GM19372 (cell line): Measurements from ENCODE around the gene HIF1AN.

Experiments used
- ATAC-seq: cut with Tn5 transposase; IDR thresholded peaks from one replicate; pipeline ENCODE4 v1.9.1; 2021; ENCODE audit warnings: mild to moderate bottlenecking, low read depth, moderate library complexity; ENCODE audit not compliant: unreplicated experiment

The HIF1AN gene

GRCh38 chr10:100535715-100536353 lies at the start of gene HIF1AN:
Gene HIF1AN, plus strand, starts transcription at chr10:100535943. Its CDS starts 16 bp downstream, at chr10:100535959.
- peak; percentile 96 for ATAC-seq

- no peak for ATAC-seq
Measured at GRCh38 chr10:100487529-100487928, 48.2 kb upstream of the HIF1AN start.

- no peak for ATAC-seq
Measured at GRCh38 chr10:100489396-100489795, 46.3 kb upstream of the HIF1AN start.

- ATAC-seq = no peak
Measured at GRCh38 chr10:100490531-100490930, 45.2 kb upstream of the HIF1AN start.

GRCh38 chr10:100496567-100496966 lies 39.2 kb upstream of the HIF1AN start:
- no peak for ATAC-seq

- ATAC-seq = no peak
Measured at GRCh38 chr10:100498059-100498458, 37.7 kb upstream of the HIF1AN start.

GRCh38 chr10:100501423-100501822 lies 34.3 kb upstream of the HIF1AN start:
- no peak for ATAC-seq

GRCh38 chr10:100502926-100503494 lies 32.7 kb upstream of the HIF1AN start:
- ATAC-seq = no peak

- no peak for ATAC-seq
Measured at GRCh38 chr10:100504096-100504495, 31.6 kb upstream of the HIF1AN start.

- ATAC-seq = no peak
Measured at GRCh38 chr10:100505164-100505563, 30.6 kb upstream of the HIF1AN start.

GRCh38 chr10:100506596-100507356 lies 29.0 kb upstream of the HIF1AN start:
- no peak for ATAC-seq

GRCh38 chr10:100507357-100507732 lies 28.4 kb upstream of the HIF1AN start:
- ATAC-seq = no peak

- ATAC-seq = no peak
Measured at GRCh38 chr10:100508266-100508665, 27.5 kb upstream of the HIF1AN start.

GRCh38 chr10:100508691-100509150 lies 27.0 kb upstream of the HIF1AN start:
- ATAC-seq = no peak

GRCh38 chr10:100509241-100509840 lies 26.4 kb upstream of the HIF1AN start:
- ATAC-seq = no peak

GRCh38 chr10:100510533-100511308 lies 25.0 kb upstream of the HIF1AN start:
- ATAC-seq = no peak

- no peak for ATAC-seq
Measured at GRCh38 chr10:100515612-100516011, 20.1 kb upstream of the HIF1AN start.

GRCh38 chr10:100516847-100517246 lies 18.9 kb upstream of the HIF1AN start:
- no peak for ATAC-seq

- ATAC-seq = no peak
Measured at GRCh38 chr10:100518761-100519241, 16.9 kb upstream of the HIF1AN start.

- no peak for ATAC-seq
Measured at GRCh38 chr10:100519311-100520051, 16.3 kb upstream of the HIF1AN start, which contains the start of gene SEC31B. Gene SEC31B, minus strand, starts transcription at chr10:100519861. Its CDS starts 2,909 bp downstream, at chr10:100516952.
